Smooth muscle cell (in vitro differentiated cells): ENCODE data around the gene USPL1. TPM values are rescaled to one million over a fixed set of nuclear protein-coding genes. Genes with fewer than 3 reads are reported as not detected.

Experiments
- DNase-seq: peaks from one replicate; lab custom pipeline; 2025; ENCODE audit not compliant: unreplicated experiment; lab: John Stamatoyannopoulos, UW
- H2AFZ ChIP-seq: fragments of 200-600 bp; sonication (generic); 2 replicates; pipeline ENCODE4 v1.6.0; 2016; ENCODE audit warnings: antibody characterized with exemption, low read depth, mild to moderate bottlenecking
- H3F3A ChIP-seq: fragments of 200-600 bp; sonication (generic); 2 replicates; pipeline ENCODE4 v1.6.0; 2017; ENCODE audit warnings: antibody characterized with exemption, low read depth
- H3K27ac ChIP-seq: fragments of 200-600 bp; sonication (generic); 2 replicates; pipeline ENCODE4 v1.5.1; 2016; ENCODE audit warnings: low read depth, mild to moderate bottlenecking
- H3K27me3 ChIP-seq: fragments of 200-600 bp; sonication (generic); 2 replicates; pipeline ENCODE4 v1.6.1; 2016; ENCODE audit warnings: low read depth, mild to moderate bottlenecking
- H3K36me3 ChIP-seq: fragments of 200-600 bp; sonication (generic); 2 replicates; pipeline ENCODE4 v1.5.1; 2016; ENCODE audit warnings: low read depth
- H3K4me1 ChIP-seq: fragments of 200-600 bp; sonication (generic); 2 replicates; pipeline ENCODE4 v1.5.1; 2016; ENCODE audit warnings: low read depth
- H3K4me2 ChIP-seq: fragments of 200-600 bp; sonication (generic); 2 replicates; pipeline ENCODE4 v1.6.0; 2016; ENCODE audit warnings: mild to moderate bottlenecking
- H3K4me3 ChIP-seq: fragments of 200-600 bp; sonication (generic); 2 replicates; pipeline ENCODE4 v1.5.1; 2016; ENCODE audit warnings: mild to moderate bottlenecking
- H3K79me2 ChIP-seq: fragments of 200-600 bp; sonication (generic); 2 replicates; pipeline ENCODE4 v1.6.0; 2016; ENCODE audit warnings: low read depth, mild to moderate bottlenecking
- H3K9ac ChIP-seq: fragments of 200-600 bp; sonication (generic); 2 replicates; pipeline ENCODE4 v1.6.0; 2016; ENCODE audit warnings: low read depth
- H3K9me3 ChIP-seq: fragments of 200-600 bp; sonication (generic); replicated peaks from 2 replicates; pipeline ENCODE4 v1.5.1; 2016; ENCODE audit warnings: low read depth
- H4K20me1 ChIP-seq: fragments of 200-600 bp; sonication (generic); 2 replicates; pipeline ENCODE4 v1.6.0; 2016; ENCODE audit warnings: low read depth
- WGBS: methylation state at CpG from one replicate; pipeline ENCODE4 v1.1.7; 2016; ENCODE audit warnings: low lambda C conversion rate; 5-methylcytosine and 5-hydroxymethylcytosine counted together
- polyA plus RNA-seq: library from polyadenylated mRNA; unstranded; fragments of >200 nt; fragmentation: Nextera tagmentation; extraction: Ambion mirVana; gene quantifications from 2 replicates; pipeline ENCODE4 v1.2.1, GENCODE V29; 2016
- total RNA-seq: library from RNA; depleted of rRNA; stranded (reverse); fragments of >200 nt; gene quantifications from 2 replicates; pipeline ENCODE4 v1.2.3, GENCODE V29; 2014
- TF ChIP-seq, protein P1 (sequence below): fragments of 200-600 bp; sonication (generic); IDR thresholded peaks from 2 replicates; pipeline ENCODE4 v1.5.1; 2017; ENCODE audit warnings: borderline replicate concordance, mild to moderate bottlenecking, antibody characterized with exemption; ENCODE audit not compliant: insufficient read depth, poor library complexity, severe bottlenecking

USPL1 gene
- total and polyA plus RNA-seq, 2 experiments from 2014 or later, result 12.3 to 33.3 TPM

DNA sequence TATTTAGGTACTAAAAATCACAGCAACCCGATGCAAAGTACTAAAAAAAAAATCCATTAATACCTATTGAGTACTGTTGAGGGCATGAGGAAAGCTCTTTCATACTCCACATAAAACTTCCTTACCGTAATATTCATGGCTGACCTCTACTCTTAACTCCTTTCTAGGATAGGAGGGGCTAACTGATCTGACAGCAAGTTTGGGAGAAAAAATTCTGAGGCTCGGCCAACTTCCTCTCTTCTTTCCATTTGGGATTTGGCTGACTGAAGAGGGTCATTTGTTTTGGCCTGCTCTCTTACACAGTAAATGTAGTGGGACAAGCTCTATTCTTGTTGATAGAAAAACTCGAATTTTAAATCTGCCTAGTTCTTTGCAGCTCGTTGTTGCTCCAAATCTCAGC is 9.4 kb upstream of the USPL1 start:
- WGBS, result 91% methylated on average over 5 of the region's 5 CpGs
- Histone ChIP-seq H3K36me3 (no peaks in the 10 kb centered on the region), H3K9ac (no peak overlapping the region), H3K79me2 (no peaks in the 10 kb centered on the region), H3K27me3 (no peaks in the 10 kb centered on the region), H3K27ac (no peak overlapping the region), H4K20me1 (no peaks in the 10 kb centered on the region), H3K4me3 (no peak overlapping the region), H2AFZ (no peak overlapping the region), H3F3A (no peaks in the 10 kb centered on the region), H3K9me3 (no peaks in the 10 kb centered on the region), H3K4me1 (no peaks in the 10 kb centered on the region), H3K4me2 (no peak overlapping the region)
- no peak for DNase-seq
- TF ChIP-seq, protein P1, sequence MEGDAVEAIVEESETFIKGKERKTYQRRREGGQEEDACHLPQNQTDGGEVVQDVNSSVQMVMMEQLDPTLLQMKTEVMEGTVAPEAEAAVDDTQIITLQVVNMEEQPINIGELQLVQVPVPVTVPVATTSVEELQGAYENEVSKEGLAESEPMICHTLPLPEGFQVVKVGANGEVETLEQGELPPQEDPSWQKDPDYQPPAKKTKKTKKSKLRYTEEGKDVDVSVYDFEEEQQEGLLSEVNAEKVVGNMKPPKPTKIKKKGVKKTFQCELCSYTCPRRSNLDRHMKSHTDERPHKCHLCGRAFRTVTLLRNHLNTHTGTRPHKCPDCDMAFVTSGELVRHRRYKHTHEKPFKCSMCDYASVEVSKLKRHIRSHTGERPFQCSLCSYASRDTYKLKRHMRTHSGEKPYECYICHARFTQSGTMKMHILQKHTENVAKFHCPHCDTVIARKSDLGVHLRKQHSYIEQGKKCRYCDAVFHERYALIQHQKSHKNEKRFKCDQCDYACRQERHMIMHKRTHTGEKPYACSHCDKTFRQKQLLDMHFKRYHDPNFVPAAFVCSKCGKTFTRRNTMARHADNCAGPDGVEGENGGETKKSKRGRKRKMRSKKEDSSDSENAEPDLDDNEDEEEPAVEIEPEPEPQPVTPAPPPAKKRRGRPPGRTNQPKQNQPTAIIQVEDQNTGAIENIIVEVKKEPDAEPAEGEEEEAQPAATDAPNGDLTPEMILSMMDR, result no peak

DNA sequence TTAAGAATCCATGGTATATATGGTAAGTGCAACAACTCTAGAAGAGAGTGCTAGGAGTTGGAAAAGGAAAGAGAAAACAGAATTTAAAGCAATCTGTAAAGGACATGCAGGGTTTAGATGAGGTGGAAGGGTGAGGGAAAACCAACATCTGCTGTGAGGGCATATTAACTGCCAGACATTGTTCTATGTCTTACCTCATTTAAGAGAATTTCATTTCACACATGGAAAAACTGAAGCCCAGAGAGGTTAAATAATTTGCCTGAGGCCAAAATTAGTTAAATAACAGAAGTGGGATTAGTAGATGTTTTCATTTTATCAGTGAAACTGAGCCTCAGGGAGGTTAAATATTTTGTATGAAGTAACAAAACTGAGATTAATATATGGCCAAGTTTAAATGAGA is 7.4 kb upstream of the USPL1 start:
- H3F3A ChIP-seq, result no peaks in the 10 kb centered on the region
- H3K4me2 ChIP-seq, result no peak overlapping the region
- no peak overlapping the region for H3K4me3 ChIP-seq
- H3K9me3 ChIP-seq, result no peaks in the 10 kb centered on the region
- TF ChIP-seq, protein P1, result no peak
- H3K27ac ChIP-seq, result no peak overlapping the region
- peaks cover 17% of the 10 kb centered on the region for H3K79me2 ChIP-seq
- no peak overlapping the region for H3K9ac ChIP-seq
- H4K20me1 ChIP-seq, result no peaks in the 10 kb centered on the region
- H3K36me3 ChIP-seq, result no peaks in the 10 kb centered on the region
- no peak for DNase-seq
- H3K4me1 ChIP-seq, result peaks cover 2% of the 10 kb centered on the region
- H2AFZ ChIP-seq, result no peak overlapping the region
- H3K27me3 ChIP-seq, result no peaks in the 10 kb centered on the region

DNA sequence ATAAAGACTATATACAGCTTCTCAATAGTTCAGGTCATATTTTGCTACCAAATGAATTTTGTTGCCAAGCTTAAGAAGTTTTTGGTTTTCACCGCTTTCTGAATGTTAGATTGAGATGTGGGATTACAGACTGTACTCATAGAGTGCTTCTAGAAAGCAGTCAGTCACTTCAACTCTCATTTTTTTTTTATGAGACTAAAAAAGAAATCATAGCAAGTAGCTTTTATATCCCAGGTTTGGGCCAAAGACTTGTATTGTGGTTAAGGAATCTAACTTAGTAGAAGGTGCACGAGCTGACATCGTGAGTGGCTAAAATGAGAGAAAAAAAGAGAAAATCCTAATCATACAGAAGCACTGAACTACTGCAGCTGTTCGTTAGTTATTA is 2.2 kb upstream of the USPL1 start:
- TF ChIP-seq, protein P1, result no peak
- H3K4me2 ChIP-seq, result peak overlapping the region; percentile 85
- H3K9me3 ChIP-seq, result no peaks in the 10 kb centered on the region
- H3K9ac ChIP-seq, result peak overlapping the region; percentile 98
- peaks cover 48% of the 10 kb centered on the region for H3K79me2 ChIP-seq
- no peaks in the 10 kb centered on the region for H3K36me3 ChIP-seq
- H3K4me1 ChIP-seq, result peaks cover 26% of the 10 kb centered on the region
- no peak for DNase-seq
- H3K27ac ChIP-seq, result peak overlapping the region; percentile 100
- 68% methylated on average over 4 of the region's 4 CpGs for WGBS
- peak overlapping the region; percentile 79 for H3K4me3 ChIP-seq
- peaks cover 14% of the 10 kb centered on the region for H4K20me1 ChIP-seq
- no peaks in the 10 kb centered on the region for H3K27me3 ChIP-seq
- peak overlapping the region; percentile 61 for H2AFZ ChIP-seq
- H3F3A ChIP-seq, result no peaks in the 10 kb centered on the region

DNA sequence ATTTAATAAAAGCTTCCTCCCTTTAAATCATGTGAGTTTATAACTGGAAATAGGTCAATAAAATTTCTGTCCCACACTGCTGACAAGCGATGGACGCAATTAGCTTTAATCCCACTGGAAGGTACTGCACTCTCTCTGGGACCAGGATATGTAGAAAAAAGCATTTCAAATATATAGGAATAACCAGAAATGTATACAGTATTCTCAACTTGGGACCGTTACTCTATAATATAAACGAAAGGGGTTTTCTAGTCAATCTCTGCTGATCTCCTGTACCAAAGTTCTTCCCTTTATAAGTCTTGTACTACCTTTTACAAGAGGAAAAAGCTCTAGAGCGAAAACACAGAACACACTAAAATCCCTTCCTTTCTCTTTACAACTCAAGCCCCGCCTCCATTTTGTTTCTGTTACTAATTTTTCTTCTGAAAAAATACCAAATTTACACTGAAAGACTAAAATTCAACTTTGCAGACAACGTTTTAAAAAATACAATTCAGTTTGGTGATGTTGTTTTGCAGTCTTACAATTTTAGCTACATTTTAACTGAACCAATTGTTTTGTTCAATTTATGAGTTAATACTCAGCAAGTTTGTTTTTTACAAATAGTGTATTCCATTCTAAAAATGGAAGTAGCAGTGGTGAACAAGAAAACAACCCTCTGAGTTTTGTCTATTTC is 1.7 kb upstream of the USPL1 start:
- TF ChIP-seq, protein P1, result no peak
- Histone ChIP-seq H3K36me3 (no peaks in the 10 kb centered on the region), H3K79me2 (peaks cover 53% of the 10 kb centered on the region), H3K4me2 (peak overlapping the region; percentile 85), H2AFZ (peak overlapping the region; percentile 61), H3K9ac (peak overlapping the region; percentile 98), H3K4me3 (peak overlapping the region; percentile 79), H3F3A (no peaks in the 10 kb centered on the region), H3K9me3 (no peaks in the 10 kb centered on the region), H3K4me1 (peaks cover 32% of the 10 kb centered on the region), H4K20me1 (peaks cover 17% of the 10 kb centered on the region), H3K27ac (peak overlapping the region; percentile 100), H3K27me3 (no peaks in the 10 kb centered on the region)
- DNase-seq, result no peak
- WGBS, result 5% methylated on average over 7 of the region's 7 CpGs
